SU-DHL-6 (cell line): ENCODE measurements around the gene KDELR1.

Experiments used
- H2AFZ ChIP-seq: fragments of 200-600 bp; sonication (generic); 2 replicates; pipeline ENCODE4 v1.6.1; 2014; ENCODE audit warnings: low read depth, mild to moderate bottlenecking, moderate library complexity, mixed read lengths, antibody characterized with exemption, low read length; ENCODE audit not compliant: severe bottlenecking
- H3F3A ChIP-seq: fragments of 200-600 bp; shearing (Covaris generic); 2 replicates; pipeline ENCODE4 v1.6.0; 2016; ENCODE audit warnings: antibody characterized with exemption, mild to moderate bottlenecking; ENCODE audit not compliant: insufficient read depth
- H3K27ac ChIP-seq: fragments of 200-600 bp; sonication (generic); 2 replicates; pipeline ENCODE4 v1.5.1; 2016; ENCODE audit warnings: low read depth, mild to moderate bottlenecking, low read length, moderate library complexity, mixed read lengths
- H3K27me3 ChIP-seq: fragments of 200-600 bp; sonication (generic), shearing (Covaris generic); 2 replicates; pipeline ENCODE4 v1.6.0; 2014; ENCODE audit warnings: mild to moderate bottlenecking, low read length
- H3K36me3 ChIP-seq: fragments of 200-600 bp; sonication (generic); 2 replicates; pipeline ENCODE4 v1.6.1; 2014; ENCODE audit warnings: mild to moderate bottlenecking, low read length, mixed read lengths
- H3K4me2 ChIP-seq: fragments of 300-600, 200-600 bp; shearing (Covaris generic), sonication (generic); 2 replicates; pipeline ENCODE4 v1.6.0; 2014; ENCODE audit warnings: low read length, low read depth, mild to moderate bottlenecking; ENCODE audit not compliant: poor library complexity, severe bottlenecking
- H3K4me3 ChIP-seq: fragments of 200-600 bp; sonication (generic); 2 replicates; pipeline ENCODE4 v1.5.1; 2014; ENCODE audit warnings: antibody characterized with exemption, low read length, mild to moderate bottlenecking, mixed read lengths; ENCODE audit not compliant: insufficient read depth, poor library complexity, severe bottlenecking
- H3K79me2 ChIP-seq: fragments of 200-600 bp; sonication (generic); 2 replicates; pipeline ENCODE4 v1.6.1; 2014; ENCODE audit warnings: mild to moderate bottlenecking, low read length, moderate library complexity; ENCODE audit not compliant: insufficient read depth
- H3K9ac ChIP-seq: fragments of 200-600 bp; sonication (generic); 2 replicates; pipeline ENCODE4 v1.7.0; 2014; ENCODE audit warnings: mild to moderate bottlenecking, low read length
- H3K9me2 ChIP-seq: fragments of 200-600 bp; sonication (generic); replicated peaks from 2 replicates; pipeline ENCODE4 v1.6.1; 2014; ENCODE audit warnings: low read length; ENCODE audit not compliant: insufficient read depth
- H3K9me3 ChIP-seq: fragments of 200-600 bp; sonication (generic); 2 replicates; pipeline ENCODE4 v1.6.1; 2014; ENCODE audit warnings: low read length, mixed read lengths; ENCODE audit not compliant: insufficient read depth
- H4K20me1 ChIP-seq: fragments of 200-600 bp; sonication (generic); 2 replicates; pipeline ENCODE4 v1.6.1; 2014; ENCODE audit warnings: low read depth, mild to moderate bottlenecking, antibody characterized with exemption, low read length, moderate library complexity, mixed read lengths
- EZH2phosphoT487 ChIP-seq: fragments of 200-600 bp; sonication (generic), shearing (Covaris generic); conservative IDR thresholded peaks from 2 replicates; pipeline ENCODE4 v1.6.1; 2018; ENCODE audit warnings: mild to moderate bottlenecking, antibody characterized with exemption, low read length, moderate library complexity, mixed read lengths
- TF ChIP-seq, protein P1 (sequence below): fragments of 200-600 bp; sonication (generic); IDR thresholded peaks from one replicate; pipeline ENCODE4 v1.5.1; 2017; ENCODE audit warnings: antibody characterized with exemption, mild to moderate bottlenecking, low read length, moderate library complexity; ENCODE audit not compliant: insufficient read depth, poor library complexity, severe bottlenecking

Gene KDELR1

DNA sequence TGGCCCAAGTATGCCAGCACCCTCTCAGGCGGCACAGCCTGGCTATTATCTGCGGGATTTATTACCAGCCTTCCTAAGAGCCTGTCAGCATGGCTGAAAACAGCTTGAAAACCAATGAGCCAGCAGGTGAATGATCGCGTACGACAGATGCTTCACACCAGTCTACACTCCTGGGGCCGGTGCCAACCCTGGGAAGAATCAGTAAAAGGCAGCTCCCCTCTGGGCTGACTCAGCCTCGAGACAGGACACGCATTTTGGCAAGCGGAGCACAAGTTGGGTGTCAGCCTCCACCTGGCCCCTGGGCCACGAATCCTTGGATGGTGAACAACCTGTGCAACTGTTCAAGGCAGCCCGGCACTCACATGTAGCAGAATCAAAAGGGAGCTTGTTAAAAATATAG is 50.4 kb downstream of the KDELR1 start:
- no peaks in the 10 kb centered on the region for H3K9me2 ChIP-seq
- H2AFZ ChIP-seq: no peak overlapping the region
- H3K4me2 ChIP-seq: no peak overlapping the region
- no peak overlapping the region for H3K4me3 ChIP-seq
- no peaks in the 10 kb centered on the region for H3K36me3 ChIP-seq
- TF ChIP-seq, protein P1, sequence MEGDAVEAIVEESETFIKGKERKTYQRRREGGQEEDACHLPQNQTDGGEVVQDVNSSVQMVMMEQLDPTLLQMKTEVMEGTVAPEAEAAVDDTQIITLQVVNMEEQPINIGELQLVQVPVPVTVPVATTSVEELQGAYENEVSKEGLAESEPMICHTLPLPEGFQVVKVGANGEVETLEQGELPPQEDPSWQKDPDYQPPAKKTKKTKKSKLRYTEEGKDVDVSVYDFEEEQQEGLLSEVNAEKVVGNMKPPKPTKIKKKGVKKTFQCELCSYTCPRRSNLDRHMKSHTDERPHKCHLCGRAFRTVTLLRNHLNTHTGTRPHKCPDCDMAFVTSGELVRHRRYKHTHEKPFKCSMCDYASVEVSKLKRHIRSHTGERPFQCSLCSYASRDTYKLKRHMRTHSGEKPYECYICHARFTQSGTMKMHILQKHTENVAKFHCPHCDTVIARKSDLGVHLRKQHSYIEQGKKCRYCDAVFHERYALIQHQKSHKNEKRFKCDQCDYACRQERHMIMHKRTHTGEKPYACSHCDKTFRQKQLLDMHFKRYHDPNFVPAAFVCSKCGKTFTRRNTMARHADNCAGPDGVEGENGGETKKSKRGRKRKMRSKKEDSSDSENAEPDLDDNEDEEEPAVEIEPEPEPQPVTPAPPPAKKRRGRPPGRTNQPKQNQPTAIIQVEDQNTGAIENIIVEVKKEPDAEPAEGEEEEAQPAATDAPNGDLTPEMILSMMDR: no peak
- TF ChIP-seq EZH2phosphoT487: no peak
- no peaks in the 10 kb centered on the region for H3K9me3 ChIP-seq
- no peaks in the 10 kb centered on the region for H3K27me3 ChIP-seq
- H3K79me2 ChIP-seq: no peaks in the 10 kb centered on the region
- no peaks in the 10 kb centered on the region; the same call in 1 of the 2 replicates for H3F3A ChIP-seq
- no peaks in the 10 kb centered on the region for H4K20me1 ChIP-seq
- H3K27ac ChIP-seq: no peak overlapping the region
- no peak overlapping the region for H3K9ac ChIP-seq

DNA sequence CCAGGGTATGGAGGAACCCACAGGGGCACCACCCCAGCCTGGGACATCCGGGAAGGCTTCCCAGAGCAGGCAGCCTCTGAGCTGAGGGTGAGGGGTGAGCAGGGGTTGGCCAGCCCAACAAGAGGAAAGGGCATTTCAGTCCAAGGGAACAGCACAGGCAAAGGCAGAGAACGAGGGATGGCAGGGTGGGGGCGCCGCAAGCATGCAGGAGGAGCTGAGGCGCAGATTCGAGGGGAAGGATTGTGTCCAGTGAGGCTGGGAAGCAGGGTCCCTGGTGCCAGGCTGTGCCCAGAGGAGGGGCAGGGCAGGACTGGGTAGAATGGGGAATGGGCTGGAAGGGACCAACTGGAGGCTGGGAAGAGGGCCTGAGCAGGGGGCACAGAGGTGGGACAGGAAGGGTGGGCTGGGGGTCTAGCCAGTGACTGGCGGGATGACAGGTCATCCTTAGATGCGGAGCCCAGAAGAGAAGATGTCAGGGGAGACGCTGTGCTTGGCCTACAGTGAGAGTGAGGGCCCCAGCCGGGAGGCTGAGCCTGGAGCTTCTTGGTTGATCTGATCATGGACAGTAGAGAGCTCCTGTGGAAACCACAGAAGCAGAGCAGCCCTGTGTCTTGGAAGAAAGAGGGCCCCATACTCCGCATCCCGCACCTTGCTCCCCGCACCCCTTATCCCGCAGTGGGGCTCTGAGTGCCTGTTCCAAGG is 52.4 kb downstream of the KDELR1 start:
- H3F3A ChIP-seq: no peaks in the 10 kb centered on the region; the same call in 1 of the 2 replicates
- H3K36me3 ChIP-seq: no peaks in the 10 kb centered on the region
- no peaks in the 10 kb centered on the region for H3K9me3 ChIP-seq
- no peaks in the 10 kb centered on the region for H4K20me1 ChIP-seq
- no peaks in the 10 kb centered on the region for H3K27me3 ChIP-seq
- H3K9ac ChIP-seq: no peak overlapping the region
- H2AFZ ChIP-seq: no peak overlapping the region
- no peaks in the 10 kb centered on the region for H3K79me2 ChIP-seq
- no peak overlapping the region for H3K27ac ChIP-seq
- H3K9me2 ChIP-seq: no peaks in the 10 kb centered on the region
- H3K4me3 ChIP-seq: no peak overlapping the region
- TF ChIP-seq, protein P1: no peak
- no peak for TF ChIP-seq EZH2phosphoT487
- no peak overlapping the region for H3K4me2 ChIP-seq

DNA sequence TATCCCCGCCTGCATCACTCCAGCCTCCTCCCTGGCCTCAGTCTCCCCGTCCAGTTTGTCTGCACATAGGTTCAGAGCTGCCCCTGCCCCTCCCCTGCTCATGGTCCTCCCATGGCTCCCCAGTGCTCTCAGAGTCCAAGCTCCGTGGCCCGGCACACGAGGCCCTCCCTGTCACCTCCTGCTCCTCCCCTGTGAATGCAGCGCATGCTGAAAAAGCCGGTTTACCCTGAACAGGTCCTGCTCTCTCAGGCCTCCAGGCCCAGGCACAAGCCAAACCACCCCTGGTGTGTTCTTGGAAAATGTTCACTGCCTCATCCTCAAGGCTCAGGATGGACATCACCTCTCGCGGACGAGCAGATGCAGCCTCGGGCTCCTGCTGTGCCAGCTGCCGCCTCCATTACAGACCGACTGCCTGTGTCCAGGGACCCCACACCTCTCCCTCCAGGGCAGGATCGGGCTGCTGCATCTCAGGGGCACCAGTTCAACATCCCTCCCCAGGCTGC is 53.0 kb downstream of the KDELR1 start:
- no peak overlapping the region for H3K4me2 ChIP-seq
- peaks cover 4% of the 10 kb centered on the region; the same call in 1 of the 2 replicates for H3F3A ChIP-seq
- no peaks in the 10 kb centered on the region for H4K20me1 ChIP-seq
- no peaks in the 10 kb centered on the region for H3K27me3 ChIP-seq
- no peak overlapping the region for H3K27ac ChIP-seq
- no peak overlapping the region for H3K9ac ChIP-seq
- no peaks in the 10 kb centered on the region for H3K36me3 ChIP-seq
- H3K4me3 ChIP-seq: no peak overlapping the region
- H3K79me2 ChIP-seq: no peaks in the 10 kb centered on the region
- no peak for TF ChIP-seq EZH2phosphoT487
- TF ChIP-seq, protein P1: no peak
- no peaks in the 10 kb centered on the region for H3K9me3 ChIP-seq
- no peak overlapping the region for H2AFZ ChIP-seq
- no peaks in the 10 kb centered on the region for H3K9me2 ChIP-seq
